Stimulated activated CD8-positive, alpha-beta memory T cell treated with anti-CD3 and anti-CD28 coated beads, Interleukin-15, amount 100 ng/mL, for 4 hours (primary cell): Measurements from ENCODE around the gene ATG16L2.
"Not testable (repeated sequence)": the region's sequence is repeated elsewhere in the genome, so short reads cannot be mapped to it uniquely, and the experiment has no call there.

Experiments
- DNase-seq, 2 donors: peaks; one replicate each; pipeline ENCODE4 v3.0.0-alpha.2; 2020; ENCODE audit warnings: low read depth in 2 of 2

Gene ATG16L2

GRCh38 chr11:72824811-72825505 is 10.7 kb downstream of the ATG16L2 start:
- DNase-seq = no peak

DNA sequence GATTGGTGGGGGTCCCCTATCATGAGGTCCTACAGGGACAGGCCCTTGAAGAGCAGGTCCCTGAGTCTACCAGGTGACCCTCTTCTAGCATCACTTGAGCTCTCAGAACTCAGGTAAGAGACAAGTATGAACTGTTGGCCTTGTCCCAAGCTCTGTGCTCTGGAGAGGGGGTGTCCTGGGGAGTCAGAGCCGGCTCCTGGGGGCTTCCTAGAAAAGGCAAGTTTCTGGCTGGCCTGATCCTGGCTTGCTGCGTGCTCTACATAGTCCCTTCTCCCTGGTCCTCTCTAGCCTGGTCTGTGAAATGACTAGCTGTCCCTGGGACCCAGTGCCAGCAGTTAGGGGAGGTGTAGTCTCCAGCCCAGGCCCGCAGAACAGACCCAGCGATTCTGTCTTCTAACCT is 11.4 kb downstream of the ATG16L2 start:
- DNase-seq = no peak

DNA sequence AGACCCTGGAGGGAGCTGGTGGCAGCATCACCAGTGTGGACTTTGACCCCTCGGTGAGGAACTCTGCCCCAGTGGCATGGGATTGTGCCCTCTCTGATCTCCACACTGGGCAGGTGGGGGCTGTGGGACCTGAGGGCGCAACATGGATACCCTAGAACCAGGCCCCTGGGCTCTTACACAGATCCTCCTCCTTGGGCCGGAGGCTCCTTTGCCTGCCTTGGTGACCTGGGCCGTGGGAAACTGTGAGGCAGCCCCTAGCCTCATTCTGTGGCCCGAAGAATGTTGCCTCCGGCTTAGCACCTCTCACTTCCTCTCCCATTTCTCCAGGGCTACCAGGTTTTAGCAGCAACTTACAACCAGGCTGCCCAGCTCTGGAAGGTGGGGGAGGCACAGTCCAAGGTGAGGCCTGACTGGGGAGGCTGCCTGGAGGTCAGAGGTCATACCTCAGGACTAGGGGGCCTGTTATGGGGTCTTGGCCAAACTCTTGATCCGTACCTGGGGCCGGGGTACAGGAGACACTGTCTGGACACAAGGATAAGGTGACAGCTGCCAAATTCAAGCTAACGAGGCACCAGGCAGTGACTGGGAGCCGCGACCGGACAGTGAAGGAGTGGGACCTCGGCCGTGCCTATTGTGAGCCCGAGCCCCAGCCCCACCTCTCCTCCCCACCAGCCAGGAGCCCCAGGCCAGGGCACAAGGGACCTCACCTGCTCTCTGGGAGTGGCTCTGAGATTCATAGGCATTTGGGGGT is 12.2 kb downstream of the ATG16L2 start:
- no peak for DNase-seq

- DNase-seq = no peak
Observed at GRCh38 chr11:72826942-72827480, 12.8 kb downstream of the ATG16L2 start.

GRCh38 chr11:72827656-72828055 is 13.4 kb downstream of the ATG16L2 start:
- DNase-seq = not testable (repeated sequence)

GRCh38 chr11:72828081-72828567 is 13.9 kb downstream of the ATG16L2 start:
- no peak for DNase-seq

GRCh38 chr11:72828692-72829101 is 14.5 kb downstream of the ATG16L2 start:
- no peak for DNase-seq

GRCh38 chr11:72829178-72829577 is 15.0 kb downstream of the ATG16L2 start:
- DNase-seq = no peak

DNA sequence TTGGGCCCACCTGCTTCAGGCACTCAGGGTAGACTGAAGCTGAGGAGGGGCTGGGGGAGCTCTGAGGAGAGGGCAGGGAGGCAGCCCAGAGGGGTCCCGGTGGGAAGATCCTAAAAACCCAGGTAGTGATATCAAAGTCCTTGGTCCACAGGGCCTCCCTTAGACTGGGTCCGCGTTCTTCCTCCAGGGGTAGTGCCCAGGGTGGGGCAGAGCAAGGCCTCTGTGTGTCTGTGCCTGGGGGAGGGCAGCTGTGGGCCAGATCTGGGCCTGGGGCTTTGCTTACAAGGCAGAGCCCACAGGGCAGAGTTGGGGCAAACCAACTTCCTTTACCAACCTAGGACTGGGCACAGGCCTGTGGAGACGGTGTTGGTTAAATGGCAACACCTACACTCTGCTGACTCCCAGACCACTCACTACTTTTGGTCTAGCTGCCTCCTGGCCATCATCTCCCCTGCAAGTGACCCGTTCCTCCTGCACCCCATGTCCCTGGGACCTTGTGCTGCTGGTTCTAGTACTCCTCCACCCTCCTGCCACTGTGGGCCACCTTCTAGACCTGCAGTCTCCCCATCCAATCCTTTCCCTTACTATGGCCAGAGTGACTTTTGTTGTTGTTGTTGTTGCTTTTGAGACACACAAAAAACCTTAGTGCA is 15.8 kb downstream of the ATG16L2 start:
- DNase-seq = no peak

GRCh38 chr11:72831521-72832300 is 17.5 kb downstream of the ATG16L2 start:
- DNase-seq = no peak

- DNase-seq = no peak
Observed at GRCh38 chr11:72832301-72833082, 18.3 kb downstream of the ATG16L2 start.

DNA sequence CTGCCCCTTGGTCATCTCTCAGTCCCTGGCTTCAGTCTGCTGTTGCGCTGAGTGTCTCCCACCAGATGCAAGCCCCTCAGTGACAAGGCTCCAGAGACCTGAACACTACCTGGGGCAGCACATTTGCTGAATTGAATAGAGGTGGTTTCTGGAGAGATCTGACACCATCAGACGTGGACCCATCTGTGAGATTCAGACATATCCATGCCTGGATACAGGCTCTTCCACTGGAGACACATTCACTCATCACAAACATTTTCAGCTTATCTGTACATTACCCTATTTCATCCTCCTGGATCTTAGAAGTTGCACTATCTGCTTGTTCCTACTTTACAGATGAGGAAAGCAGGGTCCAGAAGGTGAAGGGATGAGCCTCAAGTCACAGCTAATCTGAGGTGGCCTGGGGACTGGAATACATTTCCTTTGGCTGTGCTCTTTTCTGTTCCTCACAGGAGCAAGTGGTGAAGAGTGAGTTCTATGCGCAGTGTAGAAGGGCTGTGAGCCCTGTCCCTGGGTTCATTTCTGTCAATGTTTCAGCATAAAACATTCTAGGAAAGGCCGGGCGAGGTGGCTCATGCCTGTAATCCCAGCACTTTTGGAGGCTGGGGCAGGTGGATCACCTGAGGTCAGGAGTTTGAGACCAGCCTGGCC is 19.0 kb downstream of the ATG16L2 start:
- DNase-seq = no peak

DNA sequence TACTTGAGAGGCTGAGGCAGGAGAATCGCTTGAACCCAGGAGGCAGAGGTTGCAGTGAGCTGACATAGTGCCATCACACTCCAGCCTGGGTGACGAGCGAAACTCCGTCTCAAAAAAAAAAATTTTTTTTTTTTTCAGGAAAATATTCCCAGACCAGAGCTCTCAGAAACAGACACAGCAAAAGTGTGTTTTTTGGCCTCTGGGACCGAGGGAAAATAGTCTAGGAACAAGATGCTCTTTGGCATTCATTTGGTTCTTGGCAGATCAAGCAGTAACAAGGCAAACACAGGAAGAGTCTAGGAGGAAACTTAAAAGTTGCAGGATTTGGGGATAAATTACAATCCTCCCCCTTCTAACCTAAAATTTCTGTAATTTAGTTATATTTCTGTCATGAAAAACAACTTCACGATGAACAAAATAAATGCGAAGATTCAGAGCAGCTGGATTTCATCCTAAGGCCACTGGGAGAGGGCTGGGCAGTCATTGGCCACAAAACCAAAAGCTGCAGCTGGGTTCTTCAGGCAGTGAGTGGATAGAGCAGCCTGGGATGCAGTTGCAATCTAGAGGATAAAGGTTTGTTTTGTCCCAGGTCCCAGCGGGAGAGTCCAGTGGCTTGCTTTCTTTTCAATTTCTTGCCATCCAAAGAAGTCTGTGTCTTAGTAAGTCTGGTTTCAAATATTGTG is 19.7 kb downstream of the ATG16L2 start:
- DNase-seq = no peak

DNA sequence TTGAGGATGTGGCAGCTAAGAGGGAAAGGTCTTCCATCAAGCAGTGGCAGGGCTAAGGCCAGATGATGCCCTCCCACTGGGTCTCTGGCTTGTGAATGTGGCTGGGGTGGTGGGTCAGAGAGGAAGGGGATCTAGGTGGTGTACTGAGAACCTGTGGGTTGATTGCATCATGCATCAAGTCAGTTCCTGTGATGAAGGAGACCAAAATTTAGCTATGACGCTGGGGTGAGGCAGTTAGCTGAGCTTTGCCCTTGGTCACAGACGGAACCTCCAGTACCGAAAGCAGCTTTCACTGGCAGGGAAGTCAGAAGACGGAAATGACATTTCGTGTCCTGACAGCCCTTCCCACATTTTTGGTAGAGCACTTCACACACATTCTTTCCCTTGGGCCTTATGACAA is 20.7 kb downstream of the ATG16L2 start:
- no peak for DNase-seq

DNA sequence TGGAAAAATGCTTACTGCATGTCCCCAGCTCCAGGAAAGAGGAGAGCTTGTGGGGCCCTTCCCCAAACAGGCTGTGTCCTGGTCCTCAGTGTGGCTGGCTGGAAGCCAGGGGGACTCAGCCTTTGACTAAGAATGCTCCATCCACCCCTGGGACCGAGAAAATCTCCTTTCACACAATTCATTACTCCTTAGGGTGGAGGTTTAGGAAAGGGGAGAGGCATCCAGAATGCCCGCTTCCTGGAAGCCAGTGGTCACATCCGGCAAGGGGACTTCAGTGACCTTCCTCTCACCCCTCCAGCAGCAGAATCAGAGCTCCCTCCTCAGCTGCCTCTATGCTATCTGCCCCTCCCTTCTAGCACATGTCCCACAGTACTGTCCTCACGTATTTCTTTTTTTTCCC is 21.9 kb downstream of the ATG16L2 start:
- DNase-seq = no peak

- DNase-seq = no peak
Observed at GRCh38 chr11:72838691-72839305, 24.6 kb downstream of the ATG16L2 start.

DNA sequence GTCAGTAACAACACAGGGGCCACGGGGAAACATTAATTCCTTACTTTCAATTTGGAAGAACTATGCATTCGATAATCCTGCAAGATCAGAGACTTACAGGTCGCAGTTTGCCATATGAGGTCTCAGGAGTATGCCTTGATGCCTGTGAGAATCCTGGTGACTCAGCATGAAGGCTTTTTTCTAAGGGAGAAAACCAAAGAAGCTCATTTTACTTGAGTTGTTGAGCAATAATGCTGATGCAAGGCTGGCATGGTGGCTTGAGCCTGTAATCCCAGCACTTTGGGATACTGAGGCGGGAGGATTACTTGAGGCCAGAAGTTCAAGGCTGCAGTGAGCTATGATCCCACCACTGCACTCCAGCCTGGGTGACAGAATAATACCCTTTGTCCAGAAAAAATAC is 26.6 kb downstream of the ATG16L2 start:
- no peak for DNase-seq

DNA sequence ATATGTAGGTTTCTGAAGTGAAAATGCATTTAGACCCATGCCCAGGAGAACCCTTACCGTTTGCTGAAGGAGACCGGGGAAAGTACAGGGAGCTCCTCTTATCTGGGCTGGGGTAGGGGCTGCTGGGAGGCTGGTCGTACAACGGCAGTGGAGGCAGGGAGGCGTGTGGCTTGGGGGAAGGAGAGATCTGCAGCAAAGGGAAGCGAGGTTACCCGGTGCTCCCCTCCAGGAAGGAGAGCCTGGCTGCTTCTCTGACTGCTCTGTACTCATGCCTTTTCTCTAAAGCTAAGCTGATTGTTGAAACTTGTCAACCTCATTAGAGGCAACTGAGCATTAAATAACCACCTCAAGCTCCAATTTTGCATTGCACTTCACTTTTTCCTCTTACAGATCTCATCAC is 27.2 kb downstream of the ATG16L2 start:
- DNase-seq = no peak

DNA sequence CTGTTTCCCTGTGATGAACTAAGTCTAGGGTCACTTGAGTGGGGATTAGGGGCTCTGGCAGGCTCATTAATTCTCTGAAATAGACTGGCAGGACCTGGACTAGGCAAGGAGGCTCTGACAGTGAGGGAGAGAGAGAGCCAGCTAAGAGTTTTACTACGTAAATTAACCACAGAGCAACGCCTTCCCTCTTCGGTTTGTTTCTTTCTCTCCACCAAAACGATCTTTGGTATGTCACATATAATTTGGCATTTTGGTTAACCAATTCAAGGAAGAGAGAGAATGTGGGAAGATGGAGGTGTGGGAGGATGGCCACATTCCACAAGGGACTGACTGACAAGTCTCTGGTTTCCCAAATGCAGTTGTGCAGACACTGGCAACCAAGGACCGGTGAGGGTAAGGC is 27.9 kb downstream of the ATG16L2 start:
- no peak for DNase-seq
